HL-60 (cell line): ENCODE data around the gene PDS5B.
"Not testable (repeated sequence)": the region's sequence is repeated elsewhere in the genome, so short reads cannot be mapped to it uniquely, and the experiment has no call there.

Experiments used
- DNase-seq, 2 experiments: peaks; one replicate each; pipeline ENCODE4 v3.0.0-alpha.2; 2010 to 2020; ENCODE audit warnings: low read depth in 1 of 2, low spot score in 1 of 2
- H3K27ac ChIP-seq: fragments of 250-450 bp; sonication (Bioruptor Pico); replicated peaks from 2 replicates; pipeline ENCODE4 v1.5.1; 2020; ENCODE audit warnings: mild to moderate bottlenecking, moderate library complexity
- H3K27me3 ChIP-seq: fragments of 250-450 bp; sonication (Bioruptor Pico); 2 replicates; pipeline ENCODE4 v1.5.1; 2021; ENCODE audit warnings: mild to moderate bottlenecking, moderate library complexity; ENCODE audit not compliant: insufficient read depth, poor library complexity, severe bottlenecking
- H3K4me3 ChIP-seq: replicated peaks from 2 replicates; pipeline ENCODE4 v1.5.1; 2011; ENCODE audit warnings: mild to moderate bottlenecking, control low read depth, low read length; ENCODE audit not compliant: insufficient read depth
- GABPA ChIP-seq: IDR thresholded peaks from 2 replicates; pipeline ENCODE4 v1.6.1; 2012; ENCODE audit warnings: low read depth
- POLR2AphosphoS5 ChIP-seq: IDR thresholded peaks from 2 replicates; pipeline ENCODE4 v1.6.1; 2012; ENCODE audit warnings: low read depth
- SPI1 ChIP-seq: IDR thresholded peaks from 2 replicates; pipeline ENCODE4 v1.6.1; 2012; ENCODE audit warnings: low read depth, mild to moderate bottlenecking, borderline replicate concordance
- TF ChIP-seq, protein P1 (sequence below): IDR thresholded peaks from one replicate; pipeline ENCODE4 v1.5.1; 2011; ENCODE audit warnings: low read length, control low read depth, inconsistent platforms; ENCODE audit not compliant: insufficient read depth
- TF ChIP-seq, protein P2 (sequence below): IDR thresholded peaks from 2 replicates; pipeline ENCODE4 v1.6.1; 2012; ENCODE audit warnings: low read depth; ENCODE audit not compliant: insufficient replicate concordance

The PDS5B gene

DNA sequence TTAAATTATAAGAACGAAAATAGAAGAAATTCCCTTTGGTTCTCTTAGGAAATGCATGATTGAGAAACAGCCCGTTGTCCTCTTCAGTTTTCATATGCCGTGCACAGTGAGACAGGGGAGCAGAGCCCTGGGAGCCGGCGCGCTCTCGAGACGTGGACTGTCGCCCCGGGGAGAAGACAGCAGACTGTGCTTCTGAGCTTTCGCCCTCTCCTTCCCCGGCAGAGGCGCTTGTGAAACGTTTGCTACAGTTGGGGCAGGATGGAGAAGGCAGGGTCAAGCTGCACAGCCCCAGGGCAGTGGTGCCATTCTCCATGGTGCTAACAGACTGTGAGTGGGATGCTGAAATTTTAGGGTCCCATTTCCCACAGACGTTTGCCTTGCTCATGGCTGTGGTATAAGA lies 237.8 kb downstream of the PDS5B start:
- Histone ChIP-seq H3K27me3 (no peaks in the 10 kb centered on the region), H3K27ac (no peak overlapping the region), H3K4me3 (no peak overlapping the region)
- no peak for DNase-seq
- TF ChIP-seq, protein P1, sequence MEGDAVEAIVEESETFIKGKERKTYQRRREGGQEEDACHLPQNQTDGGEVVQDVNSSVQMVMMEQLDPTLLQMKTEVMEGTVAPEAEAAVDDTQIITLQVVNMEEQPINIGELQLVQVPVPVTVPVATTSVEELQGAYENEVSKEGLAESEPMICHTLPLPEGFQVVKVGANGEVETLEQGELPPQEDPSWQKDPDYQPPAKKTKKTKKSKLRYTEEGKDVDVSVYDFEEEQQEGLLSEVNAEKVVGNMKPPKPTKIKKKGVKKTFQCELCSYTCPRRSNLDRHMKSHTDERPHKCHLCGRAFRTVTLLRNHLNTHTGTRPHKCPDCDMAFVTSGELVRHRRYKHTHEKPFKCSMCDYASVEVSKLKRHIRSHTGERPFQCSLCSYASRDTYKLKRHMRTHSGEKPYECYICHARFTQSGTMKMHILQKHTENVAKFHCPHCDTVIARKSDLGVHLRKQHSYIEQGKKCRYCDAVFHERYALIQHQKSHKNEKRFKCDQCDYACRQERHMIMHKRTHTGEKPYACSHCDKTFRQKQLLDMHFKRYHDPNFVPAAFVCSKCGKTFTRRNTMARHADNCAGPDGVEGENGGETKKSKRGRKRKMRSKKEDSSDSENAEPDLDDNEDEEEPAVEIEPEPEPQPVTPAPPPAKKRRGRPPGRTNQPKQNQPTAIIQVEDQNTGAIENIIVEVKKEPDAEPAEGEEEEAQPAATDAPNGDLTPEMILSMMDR: no peak
- no peak for TF ChIP-seq POLR2AphosphoS5
- TF ChIP-seq SPI1: no peak
- TF ChIP-seq, protein P2, sequence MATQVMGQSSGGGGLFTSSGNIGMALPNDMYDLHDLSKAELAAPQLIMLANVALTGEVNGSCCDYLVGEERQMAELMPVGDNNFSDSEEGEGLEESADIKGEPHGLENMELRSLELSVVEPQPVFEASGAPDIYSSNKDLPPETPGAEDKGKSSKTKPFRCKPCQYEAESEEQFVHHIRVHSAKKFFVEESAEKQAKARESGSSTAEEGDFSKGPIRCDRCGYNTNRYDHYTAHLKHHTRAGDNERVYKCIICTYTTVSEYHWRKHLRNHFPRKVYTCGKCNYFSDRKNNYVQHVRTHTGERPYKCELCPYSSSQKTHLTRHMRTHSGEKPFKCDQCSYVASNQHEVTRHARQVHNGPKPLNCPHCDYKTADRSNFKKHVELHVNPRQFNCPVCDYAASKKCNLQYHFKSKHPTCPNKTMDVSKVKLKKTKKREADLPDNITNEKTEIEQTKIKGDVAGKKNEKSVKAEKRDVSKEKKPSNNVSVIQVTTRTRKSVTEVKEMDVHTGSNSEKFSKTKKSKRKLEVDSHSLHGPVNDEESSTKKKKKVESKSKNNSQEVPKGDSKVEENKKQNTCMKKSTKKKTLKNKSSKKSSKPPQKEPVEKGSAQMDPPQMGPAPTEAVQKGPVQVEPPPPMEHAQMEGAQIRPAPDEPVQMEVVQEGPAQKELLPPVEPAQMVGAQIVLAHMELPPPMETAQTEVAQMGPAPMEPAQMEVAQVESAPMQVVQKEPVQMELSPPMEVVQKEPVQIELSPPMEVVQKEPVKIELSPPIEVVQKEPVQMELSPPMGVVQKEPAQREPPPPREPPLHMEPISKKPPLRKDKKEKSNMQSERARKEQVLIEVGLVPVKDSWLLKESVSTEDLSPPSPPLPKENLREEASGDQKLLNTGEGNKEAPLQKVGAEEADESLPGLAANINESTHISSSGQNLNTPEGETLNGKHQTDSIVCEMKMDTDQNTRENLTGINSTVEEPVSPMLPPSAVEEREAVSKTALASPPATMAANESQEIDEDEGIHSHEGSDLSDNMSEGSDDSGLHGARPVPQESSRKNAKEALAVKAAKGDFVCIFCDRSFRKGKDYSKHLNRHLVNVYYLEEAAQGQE: no peak
- no peak for TF ChIP-seq GABPA

DNA sequence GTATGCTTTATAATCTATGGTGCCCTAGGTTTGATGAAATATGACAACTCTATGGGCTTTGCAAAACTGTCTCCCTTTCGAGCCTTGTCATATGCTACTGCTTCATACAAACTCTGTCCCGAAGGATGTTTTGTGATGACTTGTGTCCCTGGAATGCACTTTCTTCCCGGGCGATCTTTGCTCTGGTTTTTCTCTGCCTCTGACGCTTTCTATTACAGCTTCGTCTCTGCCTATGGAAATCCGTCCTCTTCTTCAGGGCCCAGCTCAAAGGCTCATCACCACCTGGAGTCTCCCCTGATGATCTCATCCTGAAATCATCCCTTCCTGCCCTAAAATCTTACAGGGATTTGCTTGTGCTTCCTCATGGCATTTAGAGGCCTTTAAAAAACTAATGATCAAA lies 238.4 kb downstream of the PDS5B start:
- no peak overlapping the region for H3K27ac ChIP-seq
- no peaks in the 10 kb centered on the region for H3K27me3 ChIP-seq
- TF ChIP-seq, protein P2: no peak
- no peak for TF ChIP-seq SPI1
- TF ChIP-seq, protein P1: no peak
- no peak for TF ChIP-seq GABPA
- TF ChIP-seq POLR2AphosphoS5: no peak
- H3K4me3 ChIP-seq: no peak overlapping the region
- DNase-seq: no peak

GRCh38 chr13:32825481-32825880 lies 239.2 kb downstream of the PDS5B start:
- no peak for DNase-seq
- TF ChIP-seq POLR2AphosphoS5: no peak
- TF ChIP-seq, protein P2: no peak
- no peak for TF ChIP-seq SPI1
- TF ChIP-seq, protein P1: no peak
- no peak for TF ChIP-seq GABPA
- Histone ChIP-seq H3K4me3 (no peak overlapping the region), H3K27me3 (no peaks in the 10 kb centered on the region), H3K27ac (no peak overlapping the region)

DNA sequence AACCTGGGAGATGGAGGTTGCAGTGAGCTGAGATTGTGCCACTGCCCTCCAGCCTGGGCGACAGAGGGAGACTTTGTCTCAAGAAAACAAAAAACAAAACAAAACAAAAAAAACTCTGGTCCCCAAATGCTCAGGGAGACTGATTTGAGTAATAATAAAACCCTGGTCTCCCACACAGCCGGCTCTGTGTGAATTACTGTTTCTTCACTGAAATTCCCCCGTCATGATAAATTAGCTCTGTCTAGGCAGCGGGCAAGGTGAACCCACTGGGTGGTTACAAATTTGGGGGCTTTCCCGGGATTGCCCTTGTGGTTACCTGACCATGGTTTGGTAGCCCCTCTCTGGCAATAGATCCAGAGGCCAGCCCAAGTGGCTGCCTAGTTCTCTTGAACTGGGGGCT lies 240.1 kb downstream of the PDS5B start:
- H3K27ac ChIP-seq, H3K4me3 ChIP-seq, H3K27me3 ChIP-seq, DNase-seq: not testable (repeated sequence)
